ENCODE results near the gene STOML1.
A peak's percentile ranks its signal among the peaks of the same experiment; 100 is the strongest.
"Not testable (repeated sequence)": the region's sequence is repeated elsewhere in the genome, so short reads cannot be mapped to it uniquely, and the experiment has no call there.

STOML1 gene

GRCh38 chr15:73986055-73986775 lies 5.9 kb downstream of the STOML1 start:
- no peak for DNase-seq

DNA sequence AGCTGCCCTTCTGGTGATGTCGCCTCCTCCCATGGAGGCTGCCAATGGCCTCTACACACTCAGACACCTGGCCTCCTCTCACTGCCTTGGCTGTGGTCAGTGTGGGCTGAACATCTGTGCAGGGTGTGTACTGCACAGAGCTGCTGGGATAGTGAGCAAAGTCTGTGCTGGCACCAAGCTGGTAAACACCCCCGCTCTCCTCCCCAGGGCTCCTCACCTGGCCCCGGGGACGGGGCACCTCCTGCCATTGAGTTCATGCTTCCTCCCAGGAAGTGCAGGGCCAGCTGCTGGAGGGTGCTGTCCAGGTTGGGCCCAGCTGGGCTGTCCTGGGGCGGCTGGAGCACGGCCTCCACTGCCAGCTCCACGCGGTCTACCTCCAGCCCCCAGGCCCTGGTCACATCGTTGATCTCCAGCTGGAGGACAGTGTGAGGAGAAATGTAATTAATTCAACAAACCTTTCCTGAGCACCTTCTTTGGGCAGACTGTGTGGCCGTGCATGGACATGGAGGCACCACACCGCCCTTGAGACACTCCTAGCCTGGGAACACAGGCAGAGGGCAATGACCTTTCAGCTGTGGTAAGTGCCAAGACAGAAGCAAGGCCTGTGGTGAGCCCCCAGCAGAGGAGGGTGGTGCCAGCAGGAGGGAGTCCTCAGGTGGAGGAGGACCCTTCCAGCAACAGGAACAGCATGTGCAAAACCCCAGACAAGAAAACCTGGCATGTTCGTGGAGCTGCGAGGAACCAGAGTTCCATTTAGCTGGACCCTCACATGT lies 6.8 kb downstream of the STOML1 start:
- no peak for DNase-seq

DNA sequence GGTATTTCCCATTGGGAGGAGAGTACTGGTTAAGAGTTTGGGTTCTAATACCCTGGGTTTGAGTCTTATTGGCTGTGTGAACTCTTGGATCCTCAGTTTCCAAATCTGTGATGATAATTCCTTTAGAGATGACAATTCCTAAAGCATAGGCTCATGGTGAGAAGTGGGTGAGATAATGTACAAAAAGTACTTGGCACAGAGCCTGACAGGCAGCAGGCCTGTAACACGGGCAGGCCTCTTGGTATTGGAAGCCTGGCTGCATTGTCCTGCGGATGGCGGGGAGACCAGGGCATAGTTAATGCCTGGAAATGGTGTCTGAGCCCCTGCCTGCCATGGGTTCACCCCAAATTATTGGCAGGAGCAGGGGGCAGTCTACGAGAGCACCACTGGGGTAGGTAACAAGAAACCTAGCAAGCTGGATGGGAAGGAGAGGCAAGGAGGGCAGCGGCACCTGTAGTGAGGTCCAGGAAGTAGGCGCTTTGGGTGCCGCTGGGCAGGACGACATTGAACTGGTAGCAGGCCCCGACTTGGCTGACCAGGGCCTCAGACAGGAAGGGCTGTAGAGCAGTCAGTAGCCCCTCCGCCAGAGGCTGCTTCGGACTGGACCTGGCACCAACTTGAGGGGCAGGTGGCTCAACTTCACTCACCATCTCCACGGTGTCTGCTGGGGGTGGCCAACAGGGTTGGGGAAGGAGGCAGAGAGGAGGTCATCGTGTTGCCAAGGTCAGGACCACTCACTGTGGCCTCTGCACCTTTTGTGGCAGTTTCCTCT lies 7.7 kb downstream of the STOML1 start:
- no peak for DNase-seq

DNA sequence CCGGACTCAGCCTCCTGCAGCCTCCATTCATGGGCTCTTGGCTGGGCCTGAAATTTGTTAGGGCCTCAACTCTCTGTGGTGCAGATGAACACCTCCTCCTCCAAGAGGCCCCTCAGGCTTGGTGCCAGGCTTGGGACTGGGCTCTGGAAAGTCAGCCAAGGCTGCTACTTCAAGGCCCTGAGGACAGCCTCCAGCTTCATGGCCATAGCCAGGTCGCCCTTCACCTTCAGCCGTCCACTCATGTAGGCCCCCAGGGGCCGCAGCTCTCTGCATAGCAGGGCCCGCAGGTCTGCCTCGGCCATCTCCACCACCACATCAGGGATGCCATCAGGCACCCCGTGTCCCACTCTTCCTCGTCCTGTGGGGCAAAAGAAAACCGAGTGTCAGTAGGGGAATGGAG lies 8.3 kb downstream of the STOML1 start:
- DNase-seq, result no peak

GRCh38 chr15:73983211-73983727 lies 8.8 kb downstream of the STOML1 start:
- DNase-seq, result no peak

- peak in 1 of 2 experiments; percentile 55 for DNase-seq
Observed at GRCh38 chr15:73982222-73982962, 9.7 kb downstream of the STOML1 start.

DNA sequence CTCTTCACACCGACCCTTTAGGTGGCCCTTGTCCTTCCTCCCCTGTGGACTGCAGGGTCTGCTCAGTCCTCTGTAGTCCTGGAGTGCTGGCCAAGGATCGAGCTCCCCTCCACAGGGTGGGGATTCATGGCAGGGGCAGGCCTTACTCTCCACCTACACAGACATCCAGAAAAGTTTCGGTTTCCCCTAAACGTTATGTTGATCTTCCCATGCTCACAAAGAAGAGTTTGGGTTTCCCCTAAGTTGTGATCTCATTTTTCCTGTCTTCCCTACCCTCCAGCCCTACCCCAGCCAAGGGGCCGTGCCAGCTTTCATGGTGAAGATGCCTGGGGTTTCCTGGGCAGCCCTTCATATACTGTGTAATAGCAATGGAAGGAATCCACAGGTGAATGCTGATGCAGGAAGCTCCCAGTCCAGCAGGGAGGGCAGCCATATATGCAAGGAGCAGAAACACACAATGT lies 10.3 kb downstream of the STOML1 start:
- DNase-seq, result peak in 1 of 2 experiments; percentile 53

- no peak for DNase-seq
Observed at GRCh38 chr15:73979636-73980035, 12.5 kb downstream of the STOML1 start.

- DNase-seq, result no peak
Observed at GRCh38 chr15:73978896-73979295, 13.2 kb downstream of the STOML1 start.

DNA sequence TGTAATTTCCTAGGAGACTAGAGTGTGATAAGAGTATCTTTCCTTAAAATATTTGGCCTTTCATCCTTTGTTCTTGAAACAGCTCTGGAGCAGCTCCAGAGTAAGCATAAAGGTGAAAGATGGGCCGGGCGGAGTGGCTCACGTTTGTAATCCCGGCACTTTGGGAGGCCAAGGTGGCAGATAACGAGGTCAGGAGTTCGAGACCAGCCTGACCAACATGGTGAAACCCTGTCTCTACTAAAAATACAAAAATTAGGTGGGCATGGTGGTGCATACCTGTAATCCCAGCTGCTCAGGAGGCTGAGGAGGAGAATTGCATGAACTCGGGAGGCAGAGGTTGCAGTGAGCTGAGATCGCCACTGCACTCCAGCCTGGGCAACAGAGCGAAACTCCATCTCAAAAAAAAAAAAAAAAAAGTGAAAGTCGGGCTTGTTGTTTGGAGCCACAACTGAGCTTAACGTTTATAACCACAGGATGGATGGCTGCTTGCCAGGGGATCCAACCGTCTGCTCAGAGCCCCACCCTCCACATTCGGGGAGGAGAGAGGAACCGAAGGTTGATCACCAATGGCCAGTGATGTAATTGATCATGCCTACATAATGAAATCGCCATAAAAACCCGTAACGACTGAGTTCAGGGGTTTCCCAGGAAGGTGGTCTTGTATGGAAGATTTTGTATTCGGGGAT lies 16.5 kb downstream of the STOML1 start:
- DNase-seq, result peak in 1 of 2 experiments; percentile 23

- not testable (repeated sequence) for DNase-seq
Observed at GRCh38 chr15:73973683-73974200, 18.4 kb downstream of the STOML1 start.

GRCh38 chr15:73972984-73973682 lies 19.0 kb downstream of the STOML1 start:
- DNase-seq, result peak; percentile 73 to 74

DNA sequence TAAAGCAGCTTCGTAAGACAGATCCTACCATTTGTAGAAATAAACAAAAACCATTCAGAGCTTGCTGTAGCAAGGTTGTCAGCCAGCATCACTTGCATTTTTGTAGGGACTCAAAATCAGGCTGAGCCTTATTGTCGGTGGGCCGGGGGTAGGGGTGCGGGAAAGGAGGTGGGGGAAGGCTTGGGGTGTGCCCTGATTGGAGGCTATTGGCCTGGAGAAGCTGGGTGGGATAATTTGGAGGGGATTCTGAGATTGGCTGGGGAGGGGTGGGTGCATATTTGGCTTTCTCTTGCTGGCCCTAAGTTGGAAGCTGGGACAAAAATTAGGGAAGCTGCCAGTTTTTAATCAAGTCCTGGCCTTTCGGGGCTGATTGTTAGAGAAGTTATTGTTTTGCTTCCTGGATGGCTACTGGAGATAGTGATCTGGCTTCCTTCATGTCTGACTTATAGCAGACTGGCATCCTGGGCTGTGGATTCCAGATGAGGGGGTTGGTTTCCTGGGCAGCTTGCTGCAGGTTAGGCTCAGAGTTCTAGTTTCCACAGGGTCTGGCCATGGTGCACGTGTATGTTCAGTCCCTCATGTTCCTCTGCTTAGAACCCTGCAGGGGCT lies 22.8 kb downstream of the STOML1 start:
- no peak for DNase-seq

- DNase-seq, result no peak
Observed at GRCh38 chr15:73968461-73968860, 23.6 kb downstream of the STOML1 start.

- peak in 1 of 2 experiments; percentile 9 for DNase-seq
Observed at GRCh38 chr15:73965758-73966113, 26.4 kb downstream of the STOML1 start.

DNA sequence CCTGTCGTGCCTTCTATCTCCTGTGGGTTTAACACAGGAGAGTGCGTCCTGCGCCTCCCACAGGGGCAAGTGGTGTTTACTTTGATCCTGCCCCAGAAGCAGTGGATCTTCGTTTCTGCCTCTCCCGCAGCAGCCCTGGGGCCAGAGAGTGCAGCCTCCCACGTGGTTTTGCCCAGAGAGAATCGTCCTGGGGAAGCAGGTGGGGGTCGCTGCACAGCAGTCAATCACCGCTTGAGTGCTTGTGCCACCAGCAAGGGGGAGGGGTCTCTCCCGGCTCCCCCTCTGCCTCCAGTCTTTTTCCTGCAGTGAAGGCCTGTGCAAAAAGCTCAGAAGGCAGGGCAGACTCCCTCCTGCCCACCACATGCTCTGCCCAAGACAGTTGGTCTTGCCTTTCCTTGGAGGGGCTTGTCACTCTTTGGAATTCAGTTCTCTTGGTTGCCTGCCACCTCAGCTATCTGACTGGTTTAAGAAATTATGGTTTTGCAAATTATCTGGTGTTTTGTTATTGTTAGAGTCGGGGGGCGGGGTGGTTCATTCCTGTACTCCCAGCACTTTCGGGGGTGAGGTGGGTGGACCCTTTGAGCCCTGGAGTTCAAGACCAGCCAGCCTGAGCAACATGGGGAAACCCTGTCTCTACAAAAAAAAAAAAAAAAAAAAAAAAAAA lies 26.9 kb downstream of the STOML1 start:
- DNase-seq, result peak; percentile 28 to 30

- DNase-seq, result peak; percentile 76 to 81
Observed at GRCh38 chr15:73964736-73965093, 27.4 kb downstream of the STOML1 start.

GRCh38 chr15:73962433-73962832 lies 29.7 kb downstream of the STOML1 start:
- DNase-seq, result no peak

- not testable (repeated sequence) for DNase-seq
Observed at GRCh38 chr15:73960472-73961070, 31.5 kb downstream of the STOML1 start.

DNA sequence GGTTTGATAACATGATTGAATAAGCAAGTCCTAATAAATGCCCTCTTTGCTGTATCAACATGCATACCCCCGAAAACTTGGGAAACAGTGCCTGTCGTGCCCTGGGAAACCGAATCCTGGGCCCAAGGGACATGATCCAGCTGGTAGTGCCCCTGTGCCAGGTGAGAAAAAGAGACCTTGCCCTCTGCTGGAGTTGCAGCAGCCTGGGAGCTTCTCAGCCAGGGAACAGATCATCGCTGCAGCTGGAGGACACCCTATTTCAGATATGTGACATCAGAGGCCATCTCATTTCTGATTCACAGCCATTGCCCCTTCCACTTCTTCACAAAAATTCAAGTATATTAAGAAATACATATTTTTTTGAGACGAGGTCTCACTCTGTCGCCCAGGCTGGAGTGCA lies 32.3 kb downstream of the STOML1 start:
- no peak for DNase-seq
